T-helper 2 cell treated with Interferon-gamma antibody and Interleukin-4, amounts not matched to agents 100 ng/mL and 5 ng/mL, for 36 hours (primary cell): ENCODE results near the gene WDR27. TPM values are rescaled to one million over a fixed set of nuclear protein-coding genes. Genes with fewer than 3 reads are reported as not detected.

ENCODE experiments used
- intact Hi-C: fragments of 100-400 bp; cut with micrococcal nuclease; formaldehyde crosslinking; loops from one replicate; pipeline ENCODE4 v1.15.1; 2023
- total RNA-seq: library from RNA; stranded (reverse); gene quantifications from 2 replicates; pipeline ENCODE4 v1.2.3, GENCODE V29; 2022

WDR27 gene
- 22.8 and 24.0 TPM in 2 replicates for total RNA-seq

DNA sequence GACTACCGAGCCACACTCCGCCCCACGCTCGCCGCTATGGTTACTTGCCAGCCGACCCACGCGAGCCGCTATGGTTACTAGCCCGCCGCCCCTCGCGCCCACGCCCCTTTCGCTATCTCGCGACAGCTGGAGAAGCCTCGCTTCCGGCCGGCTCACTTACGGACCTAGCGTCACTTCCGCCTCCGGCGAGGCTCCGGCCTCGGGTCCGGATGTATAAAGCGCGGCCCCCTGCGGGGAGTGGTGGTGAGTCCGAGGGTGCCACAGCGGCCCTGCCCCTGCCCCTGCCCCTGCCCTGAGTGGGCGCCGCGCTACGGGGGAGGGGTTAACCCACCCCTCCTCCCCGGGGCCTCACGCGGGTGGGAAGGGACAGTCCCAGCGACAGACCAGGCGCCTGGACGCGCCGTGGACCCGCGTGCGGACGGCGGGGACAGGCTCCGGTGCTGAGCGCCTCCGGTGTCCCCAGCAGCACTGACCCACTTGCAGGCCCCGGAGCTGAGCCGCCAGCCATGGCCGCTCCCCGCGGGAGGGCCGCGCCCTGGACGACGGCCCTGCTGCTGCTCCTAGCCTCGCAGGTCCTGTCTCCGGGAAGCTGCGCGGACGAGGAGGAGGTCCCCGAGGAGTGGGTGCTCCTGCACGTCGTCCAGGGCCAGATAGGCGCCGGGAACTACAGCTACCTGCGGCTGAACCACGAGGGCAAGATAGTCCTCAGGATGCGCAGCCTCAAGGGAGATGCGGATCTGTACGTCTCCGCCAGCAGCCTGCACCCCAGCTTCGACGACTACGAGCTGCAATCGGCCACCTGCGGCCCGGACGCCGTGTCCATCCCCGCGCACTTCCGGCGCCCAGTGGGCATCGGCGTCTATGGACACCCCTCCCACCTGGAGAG lies at the start of gene WDR27, which contains the start of gene C6orf120:
Gene WDR27, minus strand, starts transcription at position 76 of the 886 bp plus-strand sequence. CDS start 13,024 bp downstream, outside the sequence.
Gene C6orf120, plus strand, starts transcription at position 173 of the 886 bp plus-strand sequence. Its CDS starts 334 bp downstream, at position 507.
- intact Hi-C loops = loop anchor here (1.0 to 10.0 kb wide), 9 partner anchors 21 to 851 kb away; partner anchors contain the start of genes DYNLT2, ERMARD, FAM120B and PSMB1

DNA sequence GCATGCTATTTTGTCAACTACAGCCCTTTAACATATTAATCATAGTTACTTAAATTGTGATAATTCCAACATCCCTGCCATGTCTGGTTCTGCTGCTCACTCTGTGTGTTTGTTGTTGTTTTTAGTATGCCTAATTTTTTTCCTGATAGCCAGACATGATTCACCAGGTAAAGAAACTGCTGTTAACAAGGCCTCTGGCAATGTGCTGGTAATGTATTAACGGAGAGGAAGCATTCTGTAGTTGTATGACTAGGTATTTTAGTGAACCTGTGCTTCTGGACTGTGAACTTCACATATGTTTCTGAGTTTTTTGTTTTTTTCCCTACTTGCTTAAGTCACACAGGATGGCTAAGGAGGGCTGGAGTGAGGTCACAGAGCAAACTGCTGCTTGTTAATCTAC lies 44.7 kb upstream of the WDR27 start:
- intact Hi-C loops = no loop called here

DNA sequence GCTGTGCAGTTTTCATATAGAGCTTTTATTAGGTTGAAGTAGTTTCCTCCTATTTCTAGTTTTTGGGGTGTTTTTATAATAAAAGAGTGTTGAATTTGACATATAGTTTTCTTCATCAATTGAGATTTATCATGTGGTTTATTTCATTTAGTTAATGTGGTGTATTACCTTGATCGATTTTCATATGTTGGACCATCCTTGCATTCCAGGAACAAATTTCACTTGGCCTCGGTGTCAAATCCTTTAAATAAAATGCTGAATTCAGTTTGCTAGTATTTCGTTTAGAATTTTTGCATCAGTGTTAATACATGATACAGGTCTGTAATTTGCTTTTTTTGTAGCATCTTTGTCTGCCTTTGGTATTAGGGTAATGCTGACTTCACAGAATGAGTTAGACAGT lies 43.6 kb upstream of the WDR27 start:
- intact Hi-C loops = no loop called here

DNA sequence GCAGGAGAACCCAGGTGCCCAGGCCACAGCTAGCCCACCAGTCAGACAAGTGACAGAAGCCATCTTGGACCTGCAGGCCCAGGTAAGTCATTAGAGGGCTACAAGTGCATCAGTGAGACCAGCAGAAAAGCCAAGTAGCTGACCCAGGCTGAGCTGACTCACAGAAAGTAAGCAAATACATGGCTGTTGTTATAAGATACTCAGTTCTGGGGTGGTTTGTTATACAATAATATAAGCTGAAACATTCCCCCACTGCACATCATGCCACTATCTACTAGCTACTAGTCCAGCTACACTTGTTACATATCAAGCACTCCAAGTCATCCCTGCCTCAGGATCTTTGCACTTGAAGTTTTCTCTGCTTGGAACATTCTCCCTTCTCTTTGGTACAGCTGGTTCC lies 39.5 kb upstream of the WDR27 start:
- intact Hi-C loops = no loop called here

DNA sequence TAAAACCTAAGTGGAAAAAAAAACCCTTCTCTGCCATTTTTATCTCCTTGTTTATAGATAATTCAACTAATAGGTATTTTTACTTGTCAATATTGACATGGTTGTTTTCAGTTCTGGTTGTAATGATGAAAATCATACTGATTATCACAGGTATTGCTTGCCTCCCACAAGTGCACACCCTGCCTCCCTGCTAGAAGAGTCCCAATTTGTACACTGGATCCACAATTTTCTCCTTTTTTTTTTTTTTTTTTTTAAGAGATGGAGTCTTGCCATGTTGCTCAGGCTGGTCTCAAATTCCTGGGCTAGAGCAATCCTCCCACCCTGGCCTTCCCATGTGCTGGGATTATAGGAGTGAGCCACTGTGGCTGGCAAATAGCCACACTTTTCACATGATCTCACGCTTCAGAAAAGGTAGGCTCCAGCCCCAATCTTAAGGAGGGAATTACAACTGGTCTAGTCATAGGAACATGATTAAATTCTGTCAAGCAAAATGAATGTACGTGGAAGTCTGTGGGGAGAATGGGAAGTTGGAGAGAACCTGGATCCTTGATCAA lies 37.2 kb upstream of the WDR27 start:
- intact Hi-C loops = no loop called here

DNA sequence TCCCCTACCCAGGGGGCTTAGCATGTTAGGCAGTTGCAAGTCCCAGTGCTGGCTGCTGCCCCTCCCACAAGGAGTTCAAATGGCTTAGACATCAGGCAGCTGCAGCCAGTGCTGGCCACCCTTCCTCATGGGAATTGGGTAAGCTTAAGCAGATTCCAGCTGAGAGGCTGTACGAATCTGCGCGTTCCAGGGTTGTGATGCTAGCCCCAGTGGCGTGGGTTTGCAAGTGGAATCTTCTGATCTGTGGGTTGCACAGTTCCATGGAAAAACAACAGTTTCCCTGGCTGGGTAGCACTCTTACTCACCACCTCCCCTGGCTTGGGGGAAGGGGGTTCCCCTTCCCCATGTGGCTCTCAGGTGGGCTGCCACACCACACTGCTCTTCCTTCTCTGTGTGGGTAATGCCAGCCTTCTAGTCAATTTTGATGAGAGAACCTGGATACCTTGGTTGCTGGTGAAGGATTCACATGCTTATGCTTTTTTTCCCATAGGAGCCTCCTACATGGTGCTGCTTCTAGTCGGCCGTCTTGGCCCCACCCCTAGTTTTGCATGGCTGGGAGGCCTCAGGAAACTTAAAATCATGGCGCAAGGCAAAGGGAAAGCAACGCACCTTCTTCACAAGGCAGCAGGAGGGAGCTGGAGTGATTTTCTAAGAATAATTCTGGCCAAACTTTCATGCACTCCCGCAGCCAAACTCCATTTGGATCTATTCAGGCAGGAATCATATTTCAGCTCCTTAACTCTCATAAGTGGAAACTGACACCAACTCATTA lies 36.6 kb upstream of the WDR27 start:
- intact Hi-C loops = no loop called here

DNA sequence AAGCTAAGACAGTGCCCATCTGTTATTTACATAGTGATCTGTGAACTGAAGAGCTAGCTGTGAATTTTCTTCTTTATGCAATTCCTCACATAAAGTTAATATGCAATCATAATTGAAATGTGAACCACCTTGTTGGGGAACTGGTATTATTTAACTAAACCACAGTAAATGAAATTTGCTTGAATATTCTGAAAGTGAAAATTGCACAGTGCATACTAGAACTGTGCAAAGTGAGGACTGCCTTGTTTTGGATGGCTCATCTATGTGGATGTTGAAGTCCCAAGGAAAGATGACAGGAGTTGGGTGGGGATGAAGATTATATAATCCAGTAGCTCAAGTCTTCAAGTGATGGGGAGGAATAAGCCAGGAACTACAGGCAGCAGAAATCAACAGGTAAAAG lies 28.1 kb upstream of the WDR27 start:
- intact Hi-C loops = no loop called here

DNA sequence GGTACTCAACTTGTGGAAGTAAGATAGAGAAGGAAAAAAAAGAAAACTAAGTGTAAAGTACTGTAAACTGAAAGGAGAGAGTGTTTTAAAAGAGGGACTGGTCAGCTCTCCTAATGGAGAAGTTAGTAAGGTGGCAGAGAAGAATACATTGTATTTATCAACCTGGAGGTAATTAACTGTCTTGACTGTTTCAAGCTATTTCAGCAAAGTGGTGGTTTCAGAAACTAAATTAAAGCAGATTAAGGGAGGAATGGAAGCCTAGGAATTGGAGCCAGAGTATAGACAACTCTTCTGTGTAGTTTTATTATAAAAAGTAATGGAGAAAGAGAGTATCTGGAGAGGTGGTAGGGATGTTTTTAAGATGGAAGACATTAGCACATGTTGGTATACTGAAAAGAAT lies 25.1 kb upstream of the WDR27 start:
- intact Hi-C loops = no loop called here

DNA sequence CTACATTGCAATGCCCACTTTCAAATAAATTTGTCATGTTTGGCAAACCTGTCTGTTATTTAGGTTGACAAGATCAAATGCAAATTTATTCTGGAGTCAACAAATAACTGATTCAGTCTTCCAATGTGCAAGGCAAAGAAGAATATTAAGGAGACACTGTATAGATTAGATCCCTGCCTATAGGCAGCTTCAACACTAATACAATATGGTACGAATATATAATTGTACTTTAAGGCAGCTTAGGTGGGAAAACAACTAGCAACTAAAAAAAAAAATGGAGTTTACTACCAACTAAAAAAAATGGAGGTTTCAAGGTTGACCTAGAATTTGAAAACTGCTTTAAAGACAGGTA lies 24.2 kb upstream of the WDR27 start:
- intact Hi-C loops = no loop called here

DNA sequence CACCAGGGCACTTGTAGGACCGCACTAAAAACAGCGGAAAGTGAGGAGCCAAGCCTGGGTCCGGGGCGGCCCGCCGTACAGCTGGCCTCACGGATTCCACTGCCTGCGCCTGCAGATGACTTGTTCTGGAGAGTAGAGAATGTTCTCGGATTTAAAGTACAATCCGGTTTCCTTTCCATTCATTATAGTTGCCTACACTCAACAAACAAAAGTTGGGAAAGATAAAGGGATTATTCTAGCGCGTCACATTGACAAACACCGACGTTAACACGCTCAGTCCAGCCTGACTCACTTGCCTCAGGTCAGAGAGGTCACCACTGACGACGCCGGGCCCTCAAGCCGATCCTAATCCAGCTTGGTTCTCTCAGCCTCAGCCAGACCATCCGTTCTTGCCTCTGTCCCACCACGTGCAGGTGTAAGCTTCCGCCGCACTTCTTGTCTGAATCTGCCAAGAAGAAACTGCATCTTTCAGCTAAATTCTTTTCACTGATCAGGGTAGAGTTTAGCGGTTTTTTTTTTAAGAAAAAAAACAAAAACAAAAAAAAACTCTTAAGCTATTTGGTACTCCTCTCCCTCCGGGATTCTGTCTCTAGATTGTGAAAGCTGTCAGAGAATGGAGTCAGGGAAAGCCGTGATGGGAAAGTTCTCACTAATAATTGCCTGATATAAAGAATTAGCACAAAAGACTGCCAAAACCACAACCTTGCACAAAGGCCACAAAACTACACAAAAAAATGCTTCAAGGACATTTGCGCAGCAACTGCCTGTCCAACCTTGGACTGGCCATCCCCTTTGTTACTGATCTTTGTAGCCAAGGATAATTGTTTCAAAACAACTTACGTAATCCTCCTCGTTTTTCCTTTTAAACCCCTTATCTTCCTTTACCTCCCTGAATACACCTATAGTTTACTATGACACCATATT lies 23.6 kb upstream of the WDR27 start:
- intact Hi-C loops = no loop called here

DNA sequence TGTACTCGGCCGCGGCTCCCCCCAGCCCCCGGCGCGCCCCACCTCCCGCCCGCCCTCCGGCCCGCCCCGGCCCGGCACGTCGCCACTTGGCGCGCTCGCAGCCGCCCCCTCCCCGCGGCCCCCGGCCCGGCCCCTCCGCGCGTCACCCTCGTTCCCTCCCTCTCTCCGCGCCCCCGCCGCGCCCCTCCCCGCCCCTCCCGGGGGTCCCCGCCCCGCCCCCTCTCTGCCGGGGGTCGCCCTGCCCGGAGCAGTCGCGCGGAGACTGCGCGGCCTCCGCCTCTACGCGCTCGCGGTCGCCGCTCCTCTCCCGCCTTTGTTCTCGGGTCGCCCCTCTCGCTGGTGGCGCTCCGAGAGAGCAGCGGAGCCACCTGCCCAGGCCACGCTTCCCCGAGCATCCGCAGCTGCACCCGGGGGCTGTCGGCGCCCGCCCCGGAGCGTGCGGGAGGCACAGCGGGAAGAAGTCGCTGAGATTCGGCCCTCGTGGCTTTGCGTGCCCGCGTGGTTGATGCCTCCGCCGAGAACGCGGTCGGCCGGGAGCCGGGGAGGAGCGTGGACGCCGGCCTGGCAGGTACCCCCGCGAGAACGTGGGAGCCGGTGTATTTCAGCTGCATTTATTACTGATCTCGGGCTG lies 22.8 kb upstream of the WDR27 start, which contains the start of gene PHF10:
Gene PHF10, minus strand, starts transcription at position 7 of the 631 bp plus-strand sequence. CDS start 569 bp downstream, outside the sequence.
- intact Hi-C loops = loop anchor here (1.0 to 5.0 kb wide), 2 partner anchors 192 to 830 kb away; partner anchors contain the start of gene TBP

DNA sequence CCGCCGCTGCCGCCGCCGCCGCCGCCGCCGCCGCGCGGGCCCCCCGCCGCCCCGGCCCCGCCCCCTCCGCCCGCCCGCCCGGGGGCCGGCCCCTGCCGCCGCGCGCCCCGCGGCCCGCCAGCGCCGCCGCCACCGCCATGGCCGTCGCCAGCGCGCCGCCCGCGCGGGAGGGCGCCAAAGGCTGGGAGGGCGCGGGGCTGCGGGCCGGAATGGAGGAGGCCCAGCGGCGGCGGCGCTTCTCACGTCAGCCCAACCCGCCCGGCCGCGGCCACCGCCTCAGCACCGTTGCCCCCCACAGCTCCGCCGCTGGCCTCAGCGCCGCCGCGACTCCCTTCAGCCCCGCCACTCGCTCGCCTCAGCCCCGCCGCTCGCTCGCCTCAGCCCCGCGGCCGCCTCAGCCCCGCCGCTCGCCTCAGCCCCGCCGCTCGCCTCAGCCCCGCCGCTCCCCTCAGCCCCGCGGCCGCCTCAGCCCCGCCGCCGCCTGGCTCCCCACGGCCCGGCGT lies 22.2 kb upstream of the WDR27 start:
- intact Hi-C loops = loop anchor here (1.0 to 5.0 kb wide), 5 partner anchors 22 to 830 kb away; partner anchors contain the start of genes C6orf120, DYNLT2, ERMARD and TBP

DNA sequence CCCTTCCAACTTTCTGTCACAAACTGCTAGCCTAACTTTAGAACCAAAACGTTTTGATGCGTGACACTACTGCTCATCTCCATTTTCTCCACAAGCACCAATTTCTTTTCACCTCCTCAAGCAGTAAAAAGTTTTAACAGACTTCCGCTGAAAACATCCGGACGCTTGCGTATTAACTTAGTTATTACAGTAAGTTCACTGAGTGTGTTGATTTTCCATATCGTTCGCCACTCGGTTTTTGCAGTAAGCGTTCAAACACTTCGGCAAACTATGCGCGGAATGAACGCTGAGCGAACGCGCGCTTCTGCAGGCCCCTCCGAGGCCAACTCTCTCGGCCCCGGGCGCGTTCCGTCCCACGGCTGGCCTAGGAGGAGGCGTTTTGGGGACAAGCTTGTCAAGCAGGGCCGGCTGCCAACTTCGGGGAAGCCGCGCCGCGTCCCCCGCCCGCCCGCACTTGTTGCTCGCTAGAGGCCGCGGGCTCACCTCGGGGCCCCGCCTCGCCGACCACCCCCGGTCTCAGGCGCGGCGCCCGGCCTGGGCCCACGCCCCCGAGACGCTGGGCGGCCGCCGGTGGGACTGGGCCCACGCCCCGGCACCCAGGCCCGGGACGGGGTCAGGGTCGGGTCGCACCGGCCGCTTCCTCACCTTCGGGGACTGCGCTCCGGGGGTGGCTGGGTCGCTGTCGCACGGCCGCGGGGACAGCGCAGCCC lies 21.5 kb upstream of the WDR27 start:
- intact Hi-C loops = loop anchor here (1.0 to 5.0 kb wide), 4 partner anchors 21 to 191 kb away; partner anchors contain the start of genes C6orf120, DYNLT2, ERMARD and WDR27

DNA sequence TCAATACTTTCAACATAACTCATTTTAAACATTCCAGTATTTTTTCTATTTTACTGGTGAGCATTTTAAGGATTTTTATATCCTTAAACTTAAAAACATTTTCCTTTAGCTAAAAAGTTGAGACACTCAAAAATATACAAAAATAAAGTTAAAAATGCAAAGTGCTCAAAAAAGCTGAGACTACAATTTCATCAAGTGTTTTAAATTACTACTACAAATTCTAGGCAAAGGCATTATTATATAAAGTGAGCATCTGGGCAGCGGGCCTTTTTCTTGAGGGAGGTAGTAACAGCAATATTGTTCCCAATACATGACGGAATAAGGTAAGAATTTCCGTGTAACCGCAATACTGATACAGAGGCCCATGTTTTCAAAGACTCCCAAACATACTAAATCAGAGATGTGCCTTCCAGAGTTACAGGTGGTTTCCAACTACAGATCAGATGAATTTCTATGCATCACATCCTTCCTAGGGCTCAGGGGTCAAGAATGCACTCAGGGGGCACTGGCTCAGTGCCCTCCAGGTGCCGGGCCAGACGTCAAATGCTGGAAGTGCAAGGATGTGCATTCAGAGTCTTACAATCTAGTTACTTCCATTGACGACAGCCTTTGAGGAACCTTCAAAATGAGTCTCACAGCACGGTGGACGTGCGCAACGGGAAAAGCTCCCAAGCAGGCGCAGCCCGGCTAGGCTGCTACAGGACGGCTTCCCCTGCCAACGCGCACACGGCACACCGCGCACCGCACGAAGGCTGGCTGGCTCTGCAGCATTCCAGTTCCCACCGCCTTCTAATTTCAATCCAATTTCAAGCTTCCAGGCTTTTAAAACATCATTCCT lies 20.8 kb upstream of the WDR27 start:
- intact Hi-C loops = loop anchor here (1.0 to 5.0 kb wide), 4 partner anchors 20 to 190 kb away; partner anchors contain the start of genes C6orf120, DYNLT2, ERMARD and WDR27

DNA sequence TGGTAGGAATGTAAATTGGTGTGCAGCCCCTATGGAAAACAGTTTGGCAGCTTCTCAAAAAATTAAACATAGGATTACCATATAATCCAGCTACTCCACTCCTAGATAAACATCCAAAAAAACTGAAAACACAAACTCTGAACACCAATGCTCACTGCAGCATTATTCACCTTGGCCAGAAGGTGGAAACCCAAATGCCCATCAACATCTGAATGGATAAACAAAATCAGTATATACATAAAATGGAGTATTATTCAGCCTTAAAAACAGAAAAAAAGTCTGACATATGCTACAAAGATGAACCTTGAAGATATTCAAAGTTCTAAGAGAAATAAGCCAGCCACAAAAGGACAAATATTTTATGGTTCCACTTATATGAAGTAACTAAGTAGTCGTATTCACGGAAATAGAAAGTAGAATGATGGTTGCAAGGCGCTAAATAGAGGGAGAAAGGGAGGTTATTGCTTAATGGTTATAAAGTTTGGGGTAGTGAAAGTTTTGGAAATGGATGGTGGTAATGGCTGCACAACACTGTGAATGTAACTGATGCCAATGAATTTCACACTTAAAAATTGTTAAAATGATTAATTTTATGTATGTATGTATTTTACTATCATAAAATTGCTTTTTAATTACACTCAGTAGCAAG lies 18.5 kb upstream of the WDR27 start:
- intact Hi-C loops = loop anchor here (5.0 kb wide), 1 partner anchor 188 kb away; no protein-coding TSS in a partner anchor

DNA sequence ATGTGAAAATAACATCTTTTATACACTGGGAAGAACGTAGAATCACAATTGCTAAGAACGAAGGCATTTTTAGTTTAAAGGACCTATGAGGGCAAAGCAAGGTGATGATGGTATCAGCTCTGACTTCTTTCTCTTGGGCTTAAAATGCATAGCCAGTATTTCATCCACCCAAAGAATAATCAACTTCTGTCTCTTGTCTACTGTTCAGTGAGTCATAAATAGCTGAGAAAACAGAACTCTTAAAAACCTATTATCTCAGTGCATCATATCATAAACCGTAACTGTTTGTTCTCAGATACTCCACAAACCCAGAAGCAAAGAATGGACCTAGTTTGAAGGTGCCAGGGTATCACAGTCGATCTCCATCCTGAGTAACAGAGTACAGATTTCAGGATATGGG lies 17.3 kb upstream of the WDR27 start:
- intact Hi-C loops = no loop called here

DNA sequence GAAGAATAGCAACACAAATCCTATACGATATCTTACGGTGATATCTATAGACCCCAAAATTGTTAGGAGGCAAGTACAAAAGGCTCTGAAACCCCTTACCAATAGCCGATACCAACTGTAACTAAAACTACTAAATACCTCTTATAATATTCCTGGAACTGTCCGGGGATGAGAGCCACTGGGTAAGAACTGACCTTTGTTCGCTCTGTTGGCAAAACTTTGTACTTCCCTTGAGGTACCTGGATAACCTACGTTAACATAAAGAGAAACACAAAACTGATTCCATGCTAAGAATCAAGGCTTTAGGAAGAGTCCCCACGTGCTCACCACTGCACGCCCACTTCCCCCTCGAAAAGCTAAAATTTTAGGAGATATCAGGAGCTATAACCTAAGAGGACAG lies 12.8 kb upstream of the WDR27 start:
- intact Hi-C loops = no loop called here
